Activated CD4-positive, alpha-beta T cell treated with anti-CD3 and anti-CD28 coated beads, Interleukin-2, amount 10 ng/mL, durations not matched to agents 7 days and 5 days (primary cell): Measurements from ENCODE around the gene SSH3. TPM values are rescaled to one million over a fixed set of nuclear protein-coding genes. Genes with fewer than 3 reads are reported as not detected.
"Not testable (repeated sequence)": the region's sequence is repeated elsewhere in the genome, so short reads cannot be mapped to it uniquely, and the experiment has no call there.

Experiments used
- CTCF ChIA-PET: fragments of 350-600 bp; sonication (Branson Sonifier 250); formaldehyde crosslinking; loops from one replicate; lab custom pipeline; 2021; ENCODE audit warnings: antibody characterized with exemption; lab: Charles Lee
- POLR2A ChIA-PET: fragments of 350-600 bp; sonication (Branson Sonifier 250); formaldehyde crosslinking; loops from one replicate; lab custom pipeline; 2021; ENCODE audit warnings: antibody characterized with exemption; lab: Charles Lee
- DNase-seq: peaks from one replicate; pipeline ENCODE4 v3.0.0-alpha.2; 2020
- H3K27ac Mint-ChIP-seq: one replicate; pipeline ENCODE4 v1.8.0; 2021; ENCODE audit warnings: mild to moderate bottlenecking, moderate library complexity, mixed read lengths
- H3K27me3 Mint-ChIP-seq: one replicate; pipeline ENCODE4 v1.8.0; 2021; ENCODE audit warnings: mixed read lengths
- H3K36me3 Mint-ChIP-seq: one replicate; pipeline ENCODE4 v1.8.0; 2021; ENCODE audit warnings: low read depth, mixed read lengths
- H3K4me1 Mint-ChIP-seq: one replicate; pipeline ENCODE4 v1.8.0; 2021; ENCODE audit warnings: mixed read lengths
- H3K4me3 Mint-ChIP-seq: one replicate; pipeline ENCODE4 v1.8.0; 2021; ENCODE audit warnings: mild to moderate bottlenecking, moderate library complexity, mixed read lengths
- H3K9me3 Mint-ChIP-seq: one replicate; pipeline ENCODE4 v1.8.0; 2021; ENCODE audit warnings: mixed read lengths
- total RNA-seq, 2 experiments: library from RNA; stranded (reverse); gene quantifications; one replicate each; pipeline ENCODE4 v1.2.3, GENCODE V29; 2021

SSH3 gene
- total RNA-seq, 2 experiments from 2014 or later, result 8.2 to 9.6 TPM

DNA sequence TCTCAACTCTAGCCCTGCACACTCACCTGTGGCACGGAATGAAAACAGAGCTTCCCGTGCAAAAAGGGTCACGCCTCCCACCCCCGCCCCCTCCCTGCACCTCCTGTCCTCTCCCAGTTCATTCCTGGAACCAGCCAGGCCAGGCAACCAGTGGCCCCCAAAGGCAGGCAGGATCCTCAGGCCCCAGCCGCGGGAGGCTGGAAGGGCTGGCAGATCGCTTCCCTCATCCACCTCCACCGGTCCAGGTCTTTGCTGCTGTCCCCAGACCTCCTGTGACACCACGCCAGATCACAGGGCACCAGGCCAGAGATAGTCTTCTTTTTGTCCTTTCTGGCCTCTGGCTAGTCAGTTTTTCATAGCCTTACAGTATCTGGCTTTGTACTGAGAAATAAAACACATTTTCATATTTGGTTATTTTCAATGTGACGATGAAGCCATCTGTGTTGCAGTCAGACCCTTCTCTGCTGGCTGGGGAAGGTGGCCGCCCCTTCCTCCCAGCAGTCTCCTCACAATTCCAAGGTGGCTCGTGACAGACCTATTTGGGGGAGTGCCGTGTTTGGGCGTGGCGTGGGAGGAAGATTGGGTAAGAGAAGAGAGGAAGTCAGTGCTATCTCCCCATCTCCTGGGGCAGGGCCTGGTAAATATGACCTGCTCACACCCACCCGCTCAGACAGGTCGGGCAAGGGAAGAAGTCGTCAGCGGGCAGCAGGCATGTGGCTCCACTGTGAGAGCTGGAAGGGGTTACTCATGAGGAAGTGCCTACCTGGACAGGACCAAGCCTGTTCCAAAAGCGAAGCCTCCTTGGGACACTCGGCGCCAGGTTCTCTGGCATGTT lies 9.1 kb downstream of the SSH3 start:
- H3K36me3 Mint-ChIP-seq, result no peaks in the 10 kb centered on the region
- ChIA-PET POLR2A (no interaction called here), CTCF (interaction anchor here (0.5 to 6.4 kb wide), 8 partner anchors 8 to 193 kb away, joined by 3 to 72 read pairs (median 3); partner anchors contain the start of gene SSH3)
- H3K27me3 Mint-ChIP-seq, result no peaks in the 10 kb centered on the region
- no peak overlapping the region for H3K4me3 Mint-ChIP-seq
- no peaks in the 10 kb centered on the region for H3K9me3 Mint-ChIP-seq
- H3K4me1 Mint-ChIP-seq, result peaks cover 43% of the 10 kb centered on the region
- H3K27ac Mint-ChIP-seq, result peak overlapping the region; percentile 87
- DNase-seq, result peak; percentile 49

DNA sequence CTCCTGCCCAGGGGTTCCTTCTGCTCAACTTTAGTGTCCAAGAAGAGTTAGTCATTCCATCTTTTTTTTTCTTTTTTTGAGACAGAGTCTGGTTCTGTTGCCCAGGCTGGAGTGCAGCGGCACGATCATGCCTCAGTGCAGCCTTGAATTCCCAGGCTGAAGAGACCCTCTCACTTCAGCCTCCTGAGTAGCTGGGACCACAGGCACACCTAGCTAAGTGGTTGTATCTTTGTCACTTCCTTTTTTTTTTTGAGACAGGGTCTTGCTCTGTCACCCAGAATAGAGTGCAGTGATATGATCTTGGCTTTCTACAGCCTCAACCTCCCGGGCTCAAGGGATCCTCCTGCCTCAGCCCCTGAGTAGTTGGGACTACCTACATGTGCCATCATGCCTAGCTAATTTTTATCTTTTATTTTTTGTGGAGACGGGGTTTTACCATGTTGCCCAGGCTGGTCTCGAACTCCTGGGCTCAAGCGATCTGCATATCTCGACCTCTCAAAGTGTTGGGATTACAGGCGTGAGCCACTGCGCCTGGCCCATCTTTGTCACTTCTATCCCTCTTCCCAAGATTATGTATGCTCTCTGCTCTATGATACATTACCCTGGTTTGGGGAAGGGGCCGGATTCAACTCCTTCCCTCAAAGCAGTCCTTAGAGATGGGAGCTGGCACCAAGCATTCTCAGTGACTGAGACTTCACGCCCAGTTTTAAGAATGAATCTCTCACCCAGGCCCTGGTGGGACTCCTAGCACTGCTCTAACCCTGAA lies 10.0 kb downstream of the SSH3 start:
- Mint-ChIP-seq H3K4me3 (peak overlapping the region; percentile 13), H3K27ac (peak overlapping the region; percentile 87), H3K9me3 (no peaks in the 10 kb centered on the region), H3K36me3 (peaks cover 1% of the 10 kb centered on the region), H3K27me3 (no peaks in the 10 kb centered on the region), H3K4me1 (peaks cover 48% of the 10 kb centered on the region)
- no peak for DNase-seq
- POLR2A ChIA-PET, result no interaction called here
- CTCF ChIA-PET, result interaction anchor here (0.6 to 6.4 kb wide), 10 partner anchors 9 to 192 kb away, joined by 3 to 72 read pairs (median 3); no protein-coding TSS in a partner anchor

DNA sequence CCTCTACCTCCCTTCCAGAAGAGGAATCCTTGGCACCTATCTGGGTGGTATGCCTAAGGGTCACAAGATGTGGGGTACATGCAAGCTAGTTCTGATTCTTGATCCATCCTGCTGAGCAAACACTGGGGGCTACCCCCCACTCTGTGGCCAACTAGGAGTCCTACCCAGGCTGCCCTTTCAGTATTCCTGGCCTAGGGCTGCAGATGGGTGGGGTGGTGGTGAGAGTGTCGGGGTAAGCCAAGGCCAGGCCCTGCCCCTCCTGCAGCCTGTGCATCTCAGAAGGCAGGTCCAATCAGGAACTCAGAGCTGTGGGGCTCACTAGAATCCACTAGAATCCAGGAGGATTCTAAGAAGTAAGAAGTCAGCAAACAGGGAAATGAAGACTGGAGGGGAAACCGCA lies 10.9 kb downstream of the SSH3 start:
- CTCF ChIA-PET, result interaction anchor here (0.8 to 6.4 kb wide), 8 partner anchors 8 to 51 kb away, joined by 3 to 72 read pairs (median 4); partner anchors contain the start of gene SSH3
- H3K27ac Mint-ChIP-seq, result peak overlapping the region; percentile 15

DNA sequence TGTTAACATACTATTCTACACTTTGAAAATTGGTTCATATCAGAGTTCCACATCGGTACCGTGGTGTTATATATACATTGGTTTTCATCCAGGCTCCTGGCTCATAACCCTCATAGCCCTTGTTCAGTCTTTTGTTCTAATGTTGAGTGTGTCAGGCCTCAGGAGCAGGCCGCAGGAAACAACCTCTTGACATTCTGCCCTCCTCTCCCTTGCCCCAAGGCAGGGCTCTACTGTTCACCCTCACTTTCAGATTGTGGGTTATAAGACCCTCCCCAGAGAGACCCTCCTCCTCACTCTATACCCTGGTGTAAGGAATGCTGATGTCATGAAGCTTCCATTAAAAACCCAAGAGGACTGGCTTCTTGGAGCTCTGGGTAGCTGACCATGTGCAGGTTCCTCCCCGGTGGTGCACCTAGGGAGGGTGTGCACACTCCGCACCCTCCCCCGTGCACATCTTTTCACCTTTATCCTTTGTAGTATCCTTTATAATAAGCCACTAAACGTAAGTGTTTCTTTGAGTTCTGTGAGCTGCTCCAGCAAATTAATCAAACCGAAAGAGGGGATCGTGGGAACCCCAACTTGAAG lies 12.1 kb downstream of the SSH3 start:
- Mint-ChIP-seq H3K27ac (no peak overlapping the region), H3K27me3 (peaks cover 3% of the 10 kb centered on the region), H3K9me3 (no peaks in the 10 kb centered on the region), H3K4me1 (peaks cover 53% of the 10 kb centered on the region), H3K4me3 (no peak overlapping the region), H3K36me3 (peaks cover 1% of the 10 kb centered on the region)
- POLR2A ChIA-PET, result no interaction called here
- CTCF ChIA-PET, result interaction anchor here (0.6 to 6.4 kb wide), 8 partner anchors 11 to 246 kb away, joined by 3 to 72 read pairs (median 6); partner anchors contain the start of gene SSH3
- DNase-seq, result no peak

More for the DNA sequence above, 10.9 kb downstream of the SSH3 start:
- peaks cover 1% of the 10 kb centered on the region for H3K36me3 Mint-ChIP-seq
- POLR2A ChIA-PET, result no interaction called here
- H3K4me3 Mint-ChIP-seq, result no peak overlapping the region
- DNase-seq, result no peak
- H3K27me3 Mint-ChIP-seq, result peaks cover 3% of the 10 kb centered on the region
- no peaks in the 10 kb centered on the region for H3K9me3 Mint-ChIP-seq
- H3K4me1 Mint-ChIP-seq, result peaks cover 53% of the 10 kb centered on the region

DNA sequence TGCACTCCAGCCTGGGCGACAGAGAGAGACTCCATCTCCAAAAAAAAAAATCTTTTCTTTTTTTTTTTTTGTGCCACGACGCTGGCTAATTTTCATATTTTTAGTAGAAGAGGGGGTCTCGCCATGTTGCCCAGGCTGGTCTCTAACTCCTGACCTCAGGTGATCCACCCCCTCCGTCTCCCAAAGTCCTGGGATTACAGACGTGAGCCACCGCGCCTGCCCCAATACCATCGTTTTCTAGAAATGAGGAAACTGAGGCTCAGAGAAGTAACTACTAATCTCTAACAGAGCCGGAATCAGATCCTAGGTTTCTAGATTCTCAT lies 13.5 kb downstream of the SSH3 start:
- Mint-ChIP-seq H3K27ac (peak overlapping the region; percentile 99), H3K4me1 (peaks cover 49% of the 10 kb centered on the region), H3K9me3 (no peaks in the 10 kb centered on the region), H3K4me3 (peak overlapping the region; percentile 95), H3K36me3 (peaks cover 1% of the 10 kb centered on the region), H3K27me3 (peaks cover 3% of the 10 kb centered on the region)
- ChIA-PET POLR2A (interaction anchor here (1.2 to 1.4 kb wide), 3 partner anchors 39 to 50 kb away, joined by 5 to 6 read pairs (median 5); partner anchors contain the start of gene GRK2), CTCF (interaction anchor here (0.7 to 6.4 kb wide), 39 partner anchors 9 to 235 kb away, joined by 3 to 72 read pairs (median 6); partner anchors contain the start of genes ANKRD13D, GRK2, POLD4 and PPP1CA)
- DNase-seq, result no peak

DNA sequence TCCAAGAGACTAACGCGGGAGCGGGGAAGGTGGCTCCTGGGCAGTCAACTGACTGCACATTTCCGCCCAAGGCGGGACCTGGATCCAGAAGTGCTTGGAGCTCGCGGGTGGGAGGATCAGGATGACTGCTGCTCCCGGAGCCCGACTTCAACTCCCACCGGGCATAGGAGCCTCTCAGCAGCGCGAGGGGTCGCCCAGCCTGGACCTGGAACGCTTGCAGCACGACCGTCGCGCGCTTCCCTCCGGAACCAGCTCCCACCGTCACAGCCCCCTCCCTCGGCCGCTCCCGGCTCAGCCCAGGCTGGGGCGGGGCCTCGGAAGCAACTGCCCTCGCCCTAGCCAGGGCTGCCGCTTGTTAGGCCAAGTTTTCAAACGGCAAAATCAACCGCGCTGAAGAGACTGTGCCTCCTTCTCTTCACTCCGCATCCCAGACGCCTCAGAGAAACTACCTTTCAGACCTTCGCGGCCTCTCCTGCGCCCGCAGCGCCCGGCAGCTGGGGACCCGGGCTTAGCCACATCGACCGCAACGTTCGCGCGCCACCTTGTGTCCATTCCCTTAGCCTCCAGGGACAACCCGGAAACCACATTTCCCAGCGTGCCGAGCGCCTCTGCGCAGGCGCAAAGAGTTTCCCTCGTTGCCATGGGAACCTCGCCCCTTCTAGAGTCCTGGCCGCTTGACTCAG lies 14.0 kb downstream of the SSH3 start:
- Mint-ChIP-seq H3K36me3 (peaks cover 1% of the 10 kb centered on the region), H3K4me1 (peaks cover 44% of the 10 kb centered on the region), H3K27ac (peak overlapping the region; percentile 99), H3K9me3 (no peaks in the 10 kb centered on the region), H3K4me3 (peak overlapping the region; percentile 95), H3K27me3 (peaks cover 3% of the 10 kb centered on the region)
- CTCF ChIA-PET, result interaction anchor here (0.6 to 6.4 kb wide), 47 partner anchors 9 to 1190 kb away, joined by 3 to 72 read pairs (median 5); partner anchors contain the start of genes ANKRD13D, CLCF1, GRK2 and POLD4
- peak; percentile 99 for DNase-seq
- POLR2A ChIA-PET, result interaction anchor here (0.8 to 1.4 kb wide), 4 partner anchors 40 to 71 kb away, joined by 5 to 6 read pairs (median 5); partner anchors contain the start of gene GRK2

DNA sequence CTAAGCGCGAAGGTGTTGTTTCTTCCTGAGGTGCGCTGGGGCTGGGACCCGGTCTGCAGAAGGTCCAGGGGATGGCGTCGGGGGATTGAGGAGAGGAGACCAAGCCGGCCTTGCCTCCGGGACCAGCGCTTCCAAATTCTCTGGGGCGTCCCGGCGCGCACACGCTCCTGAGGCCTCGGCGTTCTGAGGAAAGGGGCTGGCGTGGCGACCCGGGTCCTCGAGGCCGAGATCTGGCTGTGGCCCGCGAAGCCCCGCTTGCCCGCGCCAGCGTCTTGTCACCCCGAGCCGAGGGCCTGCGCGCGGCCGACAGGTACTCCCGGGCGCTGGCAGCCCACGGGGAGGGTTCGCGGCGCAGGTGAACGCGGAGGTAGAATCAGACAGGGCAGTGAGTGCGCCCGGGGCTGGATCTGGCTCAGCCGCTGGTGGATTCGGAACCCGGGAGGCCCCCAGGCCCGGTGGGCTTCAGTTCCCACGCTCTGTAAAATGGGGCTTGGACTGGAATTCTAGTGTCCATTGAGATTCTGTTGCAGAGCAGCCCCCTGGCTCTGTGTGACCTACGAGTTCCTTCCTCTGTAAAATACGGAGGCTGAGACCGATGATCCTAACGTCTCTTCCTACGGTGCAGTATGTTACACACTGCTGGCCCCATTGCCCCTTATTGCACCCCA lies 14.7 kb downstream of the SSH3 start:
- H3K4me1 Mint-ChIP-seq, result peaks cover 37% of the 10 kb centered on the region
- DNase-seq, result peak; percentile 22
- H3K4me3 Mint-ChIP-seq, result peak overlapping the region; percentile 95
- H3K27ac Mint-ChIP-seq, result peak overlapping the region; percentile 99
- POLR2A ChIA-PET, result interaction anchor here (0.8 to 1.4 kb wide), 4 partner anchors 41 to 71 kb away, joined by 5 to 6 read pairs (median 5); partner anchors contain the start of gene GRK2
- H3K9me3 Mint-ChIP-seq, result no peaks in the 10 kb centered on the region
- CTCF ChIA-PET, result interaction anchor here (0.6 to 6.4 kb wide), 43 partner anchors 8 to 1189 kb away, joined by 3 to 72 read pairs (median 5); partner anchors contain the start of genes ANKRD13D, CLCF1, GRK2 and POLD4
- H3K27me3 Mint-ChIP-seq, result peaks cover 3% of the 10 kb centered on the region
- H3K36me3 Mint-ChIP-seq, result peaks cover 1% of the 10 kb centered on the region

DNA sequence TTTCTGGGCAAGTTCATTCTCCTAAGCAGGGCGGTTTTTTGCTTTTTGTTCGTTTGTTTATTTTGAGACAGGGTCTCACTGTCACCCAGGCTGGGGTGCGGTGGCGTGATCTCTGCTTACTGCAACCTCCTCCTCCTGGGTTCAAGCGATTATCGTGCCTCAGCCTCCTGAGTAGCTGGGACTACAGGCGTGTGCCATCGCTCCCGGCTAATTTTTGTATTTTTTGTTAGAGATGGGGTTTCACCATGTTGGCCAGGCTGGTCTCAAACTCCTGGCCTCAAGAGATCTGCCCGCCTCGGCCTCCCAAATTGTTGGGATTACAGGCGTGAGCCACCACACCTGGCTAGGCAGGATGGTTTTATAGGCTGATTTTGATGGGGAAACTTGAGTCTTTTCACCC lies 15.5 kb downstream of the SSH3 start:
- POLR2A ChIA-PET, H3K36me3 Mint-ChIP-seq, H3K27me3 Mint-ChIP-seq, DNase-seq, H3K9me3 Mint-ChIP-seq, H3K27ac Mint-ChIP-seq: not testable (repeated sequence)
- CTCF ChIA-PET, result interaction anchor here (0.6 to 4.6 kb wide), 13 partner anchors 11 to 592 kb away, joined by 3 to 26 read pairs (median 5); partner anchors contain the start of gene POLD4
- H3K4me1 Mint-ChIP-seq, result peaks cover 30% of the 10 kb centered on the region
- H3K4me3 Mint-ChIP-seq, result peak overlapping the region; percentile 95

DNA sequence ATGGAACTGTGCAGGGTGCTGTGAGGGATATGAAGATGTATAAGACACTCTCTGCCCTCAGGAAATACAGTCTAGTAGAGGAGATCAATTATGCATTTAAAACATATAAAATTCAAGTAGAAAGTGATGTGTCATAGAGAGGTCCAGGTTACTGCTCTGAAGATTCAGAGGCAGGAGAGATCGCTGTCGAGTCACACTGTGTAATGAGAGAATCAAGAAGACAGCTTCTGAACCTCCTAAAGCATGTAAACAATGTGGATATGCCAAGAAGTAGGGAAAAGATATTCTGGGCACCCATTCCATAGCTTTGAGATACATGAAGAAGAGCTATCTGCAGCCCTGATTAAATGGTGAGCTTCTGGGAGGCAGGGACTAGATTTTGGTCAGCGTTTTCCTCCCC lies 16.7 kb downstream of the SSH3 start:
- CTCF ChIA-PET, result interaction anchor here (0.7 to 4.6 kb wide), 14 partner anchors 9 to 248 kb away, joined by 3 to 26 read pairs (median 5); partner anchors contain the start of gene POLD4

DNA sequence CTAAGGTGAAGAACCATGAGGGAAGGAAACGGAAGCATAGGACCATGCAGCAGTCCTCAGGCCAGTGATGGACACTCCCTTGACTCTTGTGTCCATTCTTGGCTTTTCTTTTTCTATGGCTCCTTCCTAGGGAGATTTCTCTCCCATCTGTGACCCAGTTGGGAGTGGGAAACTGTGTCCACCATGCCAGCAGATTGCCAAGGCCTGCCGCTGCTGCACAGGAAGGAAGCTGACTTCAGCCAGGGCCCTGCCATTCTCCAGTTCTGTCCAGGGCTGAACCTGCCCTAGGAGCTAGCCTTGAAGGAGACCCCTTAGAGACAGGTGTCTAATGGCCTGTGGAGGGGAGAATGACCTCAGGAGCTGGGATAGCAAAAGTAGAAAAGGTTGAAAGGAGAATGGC lies 17.4 kb downstream of the SSH3 start:
- CTCF ChIA-PET, result interaction anchor here (0.7 to 4.6 kb wide), 11 partner anchors 9 to 249 kb away, joined by 3 to 26 read pairs (median 6); partner anchors contain the start of gene PPP1CA
- Mint-ChIP-seq H3K9me3 (no peaks in the 10 kb centered on the region), H3K36me3 (peaks cover 1% of the 10 kb centered on the region), H3K4me3 (no peak overlapping the region), H3K27me3 (peaks cover 3% of the 10 kb centered on the region), H3K27ac (no peak overlapping the region), H3K4me1 (peaks cover 18% of the 10 kb centered on the region)
- POLR2A ChIA-PET, result no interaction called here
- DNase-seq, result no peak

More for the DNA sequence above, 16.7 kb downstream of the SSH3 start:
- no peak overlapping the region for H3K4me3 Mint-ChIP-seq
- no peak overlapping the region for H3K27ac Mint-ChIP-seq
- POLR2A ChIA-PET, result no interaction called here
- no peak for DNase-seq
- H3K9me3 Mint-ChIP-seq, result no peaks in the 10 kb centered on the region
- peaks cover 1% of the 10 kb centered on the region for H3K36me3 Mint-ChIP-seq
- peaks cover 3% of the 10 kb centered on the region for H3K27me3 Mint-ChIP-seq
- H3K4me1 Mint-ChIP-seq, result peaks cover 23% of the 10 kb centered on the region

DNA sequence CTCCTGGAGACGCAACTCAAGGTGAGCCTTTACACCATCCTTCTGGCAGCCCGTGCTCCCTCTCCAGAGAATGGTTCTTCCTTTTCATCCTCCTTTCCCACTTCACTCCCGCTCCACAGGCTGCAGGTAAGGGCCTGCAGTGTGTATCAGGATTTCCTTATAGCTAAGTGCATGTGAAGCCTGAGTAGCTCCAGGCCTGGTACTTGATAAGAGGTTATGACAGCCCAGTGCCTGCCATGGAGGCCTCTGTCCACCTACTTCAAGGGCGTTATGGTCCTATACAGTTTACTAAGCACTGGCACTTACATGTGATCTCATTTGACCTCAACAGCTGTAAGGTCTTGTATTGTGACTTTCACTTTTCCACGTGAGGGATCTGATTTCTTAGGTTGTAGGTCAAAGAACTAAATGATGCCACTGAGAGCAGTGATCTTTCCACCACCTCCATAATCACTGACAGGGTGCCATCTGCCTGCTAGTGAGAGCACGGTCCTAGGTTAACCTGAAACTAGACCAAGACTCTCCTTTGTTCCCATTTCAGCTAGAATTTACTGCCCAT lies 18.1 kb downstream of the SSH3 start:
- Mint-ChIP-seq H3K4me3 (no peak overlapping the region), H3K27me3 (peaks cover 3% of the 10 kb centered on the region), H3K27ac (no peak overlapping the region), H3K9me3 (no peaks in the 10 kb centered on the region), H3K4me1 (peaks cover 15% of the 10 kb centered on the region), H3K36me3 (peaks cover 1% of the 10 kb centered on the region)
- DNase-seq, result no peak
- ChIA-PET CTCF (interaction anchor here (0.8 to 4.6 kb wide), 11 partner anchors 8 to 79 kb away, joined by 3 to 26 read pairs (median 5); partner anchors contain the start of gene PPP1CA), POLR2A (no interaction called here)
